ENCODE data around the gene NR4A2. TPM values are rescaled to one million over a fixed set of nuclear protein-coding genes. Genes with fewer than 3 reads are reported as not detected.

Gene NR4A2
- total and polyA plus RNA-seq, 2 donors (not counting 3 experiments of a cell fraction or from before 2014, with no cell fraction given): 1.0 to 1.9 TPM

- Histone ChIP-seq H3K4me2 (ENCODE audit: insufficient read depth, low read length) (no peak overlapping the region), H4K20me1 (replicated peaks; ENCODE audit: control insufficient read depth, extremely low read depth, insufficient read depth, low read length) (no peaks in the 10 kb centered on the region), H3K9ac (replicated peaks; ENCODE audit: extremely low read depth, insufficient read depth, low read length) (no peak overlapping the region), H3K9me1 (replicated peaks; ENCODE audit: control insufficient read depth, extremely low read depth, insufficient read depth, low read length) (no peaks in the 10 kb centered on the region), H3K4me1 (ENCODE audit: control insufficient read depth, extremely low read depth, insufficient read depth, low read length) (no peaks in the 10 kb centered on the region), H3K4me3 (replicated peaks in 1 of 3; ENCODE audit: insufficient read depth in 1 of 3, low read depth in 1 of 3, low read length in 3 of 3) (no peak overlapping the region), H3K79me2 (ENCODE audit: control insufficient read depth, insufficient read depth, low read length) (no peaks in the 10 kb centered on the region), H3K36me3 (ENCODE audit: control insufficient read depth in 2 of 2, extremely low read depth in 1 of 2, insufficient read depth in 2 of 2, low read length in 2 of 2) (no peaks in the 10 kb centered on the region), H3K9me3 (replicated peaks; ENCODE audit: control insufficient read depth, insufficient read depth, low read length) (no peaks in the 10 kb centered on the region), H3K27ac (ENCODE audit: insufficient read depth, low read depth, low read length) (no peak overlapping the region), H2AFZ (ENCODE audit: low read depth, low read length) (no peak overlapping the region), H3K27me3 (ENCODE audit: control insufficient read depth in 2 of 2, insufficient read depth in 2 of 2, low read length in 2 of 2) (peaks cover 2 to 16% of the 10 kb centered on the region in 2 experiments)
- TF ChIP-seq POLR2A (IDR thresholded peaks at IDR 0.05; ENCODE audit: low read depth, low read length) (no peak), GATA2 (IDR thresholded peaks at IDR 0.05; ENCODE audit: insufficient read depth, insufficient read length, low read depth, low read length) (no peak), POLR2AphosphoS5 (IDR thresholded peaks at IDR 0.05; ENCODE audit: insufficient read depth, low read depth, low read length) (no peak), MYC (IDR thresholded peaks at IDR 0.05; ENCODE audit: low read depth, low read length) (no peak), EZH2 (IDR thresholded peaks at IDR 0.05; ENCODE audit: borderline replicate concordance, low read depth, low read length, severe bottlenecking) (no peak)
- dilution Hi-C loops (cut with MboI; ENCODE audit: extremely low pct_ligation_motif_present, low sequenced_read_pairs): no loop called here
- ChIA-PET CTCF (interaction anchor here (1.2 kb wide), 1 partner anchor 883 kb away, joined by 3 read pairs; no protein-coding TSS in a partner anchor), POLR2A (no interaction called here)
- DNase-seq (ENCODE audit: low read depth, low spot score): no peak
- no peak for FAIRE-seq
- BruUV-seq (replicated peaks): no TSS peak
- intact Hi-C loops (cut with micrococcal nuclease): no loop called here
These were observed 21.7 kb downstream of the NR4A2 start for GRCh38 chr2:156310773-156311172.

- Histone ChIP-seq H3K9me1 (replicated peaks; ENCODE audit: control insufficient read depth, extremely low read depth, insufficient read depth, low read length) (no peaks in the 10 kb centered on the region), H3K4me1 (ENCODE audit: control insufficient read depth, extremely low read depth, insufficient read depth, low read length) (no peaks in the 10 kb centered on the region), H3K27ac (ENCODE audit: insufficient read depth, low read depth, low read length) (no peak overlapping the region), H4K20me1 (replicated peaks; ENCODE audit: control insufficient read depth, extremely low read depth, insufficient read depth, low read length) (no peaks in the 10 kb centered on the region), H3K79me2 (ENCODE audit: control insufficient read depth, insufficient read depth, low read length) (no peaks in the 10 kb centered on the region), H3K9me3 (replicated peaks; ENCODE audit: control insufficient read depth, insufficient read depth, low read length) (no peaks in the 10 kb centered on the region), H3K4me2 (ENCODE audit: insufficient read depth, low read length) (no peak overlapping the region), H3K9ac (replicated peaks; ENCODE audit: extremely low read depth, insufficient read depth, low read length) (no peak overlapping the region), H3K36me3 (ENCODE audit: control insufficient read depth in 2 of 2, extremely low read depth in 1 of 2, insufficient read depth in 2 of 2, low read length in 2 of 2) (no peaks in the 10 kb centered on the region), H3K27me3 (ENCODE audit: control insufficient read depth in 2 of 2, insufficient read depth in 2 of 2, low read length in 2 of 2) (peaks cover 2 to 11% of the 10 kb centered on the region in 2 experiments), H3K4me3 (replicated peaks in 1 of 3; ENCODE audit: insufficient read depth in 1 of 3, low read depth in 1 of 3, low read length in 3 of 3) (no peak overlapping the region), H2AFZ (ENCODE audit: low read depth, low read length) (no peak overlapping the region)
- CTCF ChIA-PET: interaction anchor here (1.2 kb wide), 1 partner anchor 884 kb away, joined by 3 read pairs; no protein-coding TSS in a partner anchor
- FAIRE-seq: no peak
- dilution Hi-C loops (cut with MboI; ENCODE audit: extremely low pct_ligation_motif_present, low sequenced_read_pairs): no loop called here
- intact Hi-C loops (cut with micrococcal nuclease): no loop called here
- DNase-seq (ENCODE audit: low read depth, low spot score): no peak
- no TSS peak for BruUV-seq (replicated peaks)
- POLR2A ChIA-PET: no interaction called here
- TF ChIP-seq POLR2AphosphoS5 (IDR thresholded peaks at IDR 0.05; ENCODE audit: insufficient read depth, low read depth, low read length): no peak
- no peak for TF ChIP-seq EZH2 (IDR thresholded peaks at IDR 0.05; ENCODE audit: borderline replicate concordance, low read depth, low read length, severe bottlenecking)
- TF ChIP-seq FOS (IDR thresholded peaks at IDR 0.05; ENCODE audit: borderline replicate concordance, insufficient read depth, low read length): no peak
- TF ChIP-seq JUN (IDR thresholded peaks at IDR 0.05; ENCODE audit: borderline replicate concordance, insufficient read depth, insufficient read length, low read depth): no peak
- no peak for TF ChIP-seq MAX (IDR thresholded peaks at IDR 0.05; ENCODE audit: insufficient read depth, insufficient read length)
- no peak for TF ChIP-seq POLR2A (IDR thresholded peaks at IDR 0.05; ENCODE audit: low read depth, low read length)
- no peak for TF ChIP-seq GATA2 (IDR thresholded peaks at IDR 0.05; ENCODE audit: insufficient read depth, insufficient read length, low read depth, low read length)
- no peak for TF ChIP-seq MYC (IDR thresholded peaks at IDR 0.05; ENCODE audit: low read depth, low read length)
- no peak for TF ChIP-seq CTCF (IDR thresholded peaks at IDR 0.05; ENCODE audit: extremely low read depth in 1 of 2, insufficient read depth in 1 of 2, low read depth in 1 of 2, low read length in 2 of 2)
These were observed 22.6 kb downstream of the NR4A2 start for GRCh38 chr2:156309917-156310316.

Data from endothelial cell of umbilical vein (primary cell).